ENCODE measurements around the gene NPAS1.
"Not testable (repeated sequence)": the region's sequence is repeated elsewhere in the genome, so short reads cannot be mapped to it uniquely, and the experiment has no call there.

The NPAS1 gene

GRCh38 chr19:46990991-46991676, 28.5 kb upstream of the NPAS1 start:
- peak; percentile 40 to 43 for DNase-seq (ENCODE audit: low read depth in 2 of 2)

- DNase-seq (ENCODE audit: low read depth in 2 of 2), result no peak
These were observed 26.7 kb upstream of the NPAS1 start for GRCh38 chr19:46992699-46993535.

- no peak for DNase-seq (ENCODE audit: low read depth in 2 of 2)
These were observed 26.0 kb upstream of the NPAS1 start for GRCh38 chr19:46993622-46994021.

- DNase-seq (ENCODE audit: low read depth in 2 of 2), result no peak
These were observed 25.4 kb upstream of the NPAS1 start for GRCh38 chr19:46994141-46994686.

- DNase-seq (ENCODE audit: low read depth in 2 of 2), result no peak
These were observed 24.1 kb upstream of the NPAS1 start for GRCh38 chr19:46995492-46995891.

- no peak for DNase-seq (ENCODE audit: low read depth in 2 of 2)
These were observed 21.1 kb upstream of the NPAS1 start for GRCh38 chr19:46998445-46999125.

GRCh38 chr19:46999377-46999776, 20.3 kb upstream of the NPAS1 start:
- no peak for DNase-seq (ENCODE audit: low read depth in 2 of 2)

GRCh38 chr19:46999878-47000277, 19.8 kb upstream of the NPAS1 start:
- DNase-seq (ENCODE audit: low read depth in 2 of 2), result no peak

GRCh38 chr19:47000373-47000772, 19.3 kb upstream of the NPAS1 start:
- no peak for DNase-seq (ENCODE audit: low read depth in 2 of 2)

GRCh38 chr19:47001584-47001983, 18.1 kb upstream of the NPAS1 start:
- no peak for DNase-seq (ENCODE audit: low read depth in 2 of 2)

GRCh38 chr19:47002106-47002766, 17.4 kb upstream of the NPAS1 start:
- DNase-seq (ENCODE audit: low read depth in 2 of 2), result no peak

- no peak for DNase-seq (ENCODE audit: low read depth in 2 of 2)
These were observed 16.6 kb upstream of the NPAS1 start for GRCh38 chr19:47002853-47003610.

- DNase-seq (ENCODE audit: low read depth in 2 of 2), result no peak
These were observed 15.8 kb upstream of the NPAS1 start for GRCh38 chr19:47003611-47004465.

- DNase-seq (ENCODE audit: low read depth in 2 of 2), result no peak
These were observed 14.4 kb upstream of the NPAS1 start for GRCh38 chr19:47005164-47005641.

GRCh38 chr19:47005873-47006272, 13.8 kb upstream of the NPAS1 start:
- no peak for DNase-seq (ENCODE audit: low read depth in 2 of 2)

- DNase-seq (ENCODE audit: low read depth in 2 of 2), result no peak
These were observed 13.1 kb upstream of the NPAS1 start for GRCh38 chr19:47006496-47006895.

GRCh38 chr19:47010549-47010948, 9.1 kb upstream of the NPAS1 start:
- DNase-seq (ENCODE audit: low read depth in 2 of 2), result not testable (repeated sequence)

- DNase-seq (ENCODE audit: low read depth in 2 of 2), result no peak
These were observed 7.0 kb upstream of the NPAS1 start for GRCh38 chr19:47012617-47013016.

GRCh38 chr19:47013041-47013517, 6.6 kb upstream of the NPAS1 start:
- DNase-seq (ENCODE audit: low read depth in 2 of 2), result peak; percentile 11 to 41

GRCh38 chr19:47018923-47019322, 714 bp upstream of the NPAS1 start:
- no peak for DNase-seq (ENCODE audit: low read depth in 2 of 2)

Measured in stimulated activated CD8-positive, alpha-beta memory T cell treated with anti-CD3 and anti-CD28 coated beads, Interleukin-7, amount 100 ng/mL, for 4 hours (primary cell).